GM10248 (cell line): ENCODE measurements around the gene LNX2.

Experiments used
- CTCF ChIA-PET: fragments of 300-600 bp; sonication (Branson Sonifier 250); formaldehyde crosslinking; extraction: SDS; loops from one replicate; lab custom pipeline; 2021; ENCODE audit warnings: antibody characterized with exemption; lab: Yijun Ruan, JAX
- POLR2A ChIA-PET: fragments of 350-650 bp; sonication (Branson Sonifier 250); formaldehyde crosslinking; extraction: SDS; loops from one replicate; lab custom pipeline; 2020; ENCODE audit warnings: antibody characterized with exemption; lab: Yijun Ruan, JAX
- DNase-seq: peaks from one replicate; pipeline ENCODE4 v3.0.0; 2012; ENCODE audit errors: extremely low spot score
- CTCF ChIP-seq: IDR thresholded peaks from 2 replicates; pipeline ENCODE4 v1.5.1; 2012; ENCODE audit warnings: mild to moderate bottlenecking, low read depth; ENCODE audit errors: extremely low read depth, missing control alignments, control extremely low read depth

The LNX2 gene

GRCh38 chr13:27523346-27524073 lies 96.8 kb downstream of the LNX2 start:
- POLR2A ChIA-PET: no interaction called here
- no peak for TF ChIP-seq CTCF

GRCh38 chr13:27522847-27523246 lies 97.5 kb downstream of the LNX2 start:
- ChIA-PET POLR2A (no interaction called here), CTCF (interaction anchor here (0.9 to 2.5 kb wide), 2 partner anchors 11 to 25 kb away, joined by 3 to 25 read pairs; no protein-coding TSS in a partner anchor)
- DNase-seq: no peak
- no peak for TF ChIP-seq CTCF

More at GRCh38 chr13:27523346-27524073, 96.8 kb downstream of the LNX2 start:
- DNase-seq: no peak
- CTCF ChIA-PET: interaction anchor here (0.9 to 2.5 kb wide), 4 partner anchors 9 to 34 kb away, joined by 3 to 25 read pairs (median 4); no protein-coding TSS in a partner anchor

- ChIA-PET POLR2A (no interaction called here), CTCF (interaction anchor here (1.2 to 1.6 kb wide), 2 partner anchors 10 to 24 kb away, joined by 3 to 4 read pairs; no protein-coding TSS in a partner anchor)
- DNase-seq: no peak
- TF ChIP-seq CTCF: no peak
Measured at GRCh38 chr13:27516103-27516502, 104.2 kb downstream of the LNX2 start.

- POLR2A ChIA-PET: no interaction called here
- no peak for TF ChIP-seq CTCF
- no peak for DNase-seq
- CTCF ChIA-PET: no interaction called here
Measured at GRCh38 chr13:27510082-27510481, 110.2 kb downstream of the LNX2 start.

GRCh38 chr13:27508802-27509201 lies 111.5 kb downstream of the LNX2 start:
- no peak for TF ChIP-seq CTCF
- DNase-seq: no peak
- ChIA-PET POLR2A (no interaction called here), CTCF (interaction anchor here (1.3 kb wide), 1 partner anchor 318 kb away, joined by 3 read pairs; no protein-coding TSS in a partner anchor)

- POLR2A ChIA-PET: no interaction called here
- no peak for TF ChIP-seq CTCF
- CTCF ChIA-PET: interaction anchor here (1.7 kb wide), 1 partner anchor 10 kb away, joined by 4 read pairs; no protein-coding TSS in a partner anchor
- no peak for DNase-seq
Measured at GRCh38 chr13:27505792-27506191, 114.5 kb downstream of the LNX2 start.
